Stimulated activated CD8-positive, alpha-beta memory T cell treated with anti-CD3 and anti-CD28 coated beads, Interleukin-4, amount 100 ng/mL, for 24 hours (primary cell): ENCODE measurements around the gene PRCC.

ENCODE experiments used
- DNase-seq: peaks from one replicate; pipeline ENCODE4 v3.0.0-alpha.2; 2020; ENCODE audit warnings: low read depth

Gene PRCC

GRCh38 chr1:156796340-156797097 lies 29.2 kb downstream of the PRCC start:
- DNase-seq, result no peak

DNA sequence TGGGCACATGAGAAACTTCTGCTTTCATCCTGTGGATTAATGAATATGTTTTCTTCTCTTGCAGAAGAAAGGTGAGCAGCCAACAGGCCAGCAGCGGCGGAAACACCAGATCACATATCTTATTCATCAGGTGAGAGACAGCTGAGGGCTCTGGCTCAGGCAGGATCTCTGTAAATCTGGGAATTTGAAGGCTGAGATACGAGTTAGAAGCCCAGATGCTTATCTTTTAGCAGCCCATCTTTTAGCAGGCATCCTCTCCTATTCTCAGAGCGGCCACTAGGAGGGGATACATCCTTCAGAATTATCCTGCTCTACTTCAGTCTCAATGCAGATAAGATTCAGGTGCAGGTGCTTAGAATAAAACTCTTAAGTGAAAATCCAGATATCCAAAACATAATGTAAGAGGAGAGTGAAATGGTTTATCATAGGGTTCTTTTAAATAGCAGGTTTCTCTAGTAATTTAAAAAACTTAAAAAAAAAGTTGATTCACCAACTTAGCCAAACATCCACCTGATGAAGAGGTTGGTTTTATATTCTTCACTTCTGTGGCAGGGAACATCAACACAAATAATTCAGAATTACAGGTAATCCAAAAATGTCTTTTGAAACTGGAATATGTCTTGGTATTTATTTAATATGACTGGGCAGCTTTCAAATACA lies 30.0 kb downstream of the PRCC start:
- DNase-seq, result no peak

DNA sequence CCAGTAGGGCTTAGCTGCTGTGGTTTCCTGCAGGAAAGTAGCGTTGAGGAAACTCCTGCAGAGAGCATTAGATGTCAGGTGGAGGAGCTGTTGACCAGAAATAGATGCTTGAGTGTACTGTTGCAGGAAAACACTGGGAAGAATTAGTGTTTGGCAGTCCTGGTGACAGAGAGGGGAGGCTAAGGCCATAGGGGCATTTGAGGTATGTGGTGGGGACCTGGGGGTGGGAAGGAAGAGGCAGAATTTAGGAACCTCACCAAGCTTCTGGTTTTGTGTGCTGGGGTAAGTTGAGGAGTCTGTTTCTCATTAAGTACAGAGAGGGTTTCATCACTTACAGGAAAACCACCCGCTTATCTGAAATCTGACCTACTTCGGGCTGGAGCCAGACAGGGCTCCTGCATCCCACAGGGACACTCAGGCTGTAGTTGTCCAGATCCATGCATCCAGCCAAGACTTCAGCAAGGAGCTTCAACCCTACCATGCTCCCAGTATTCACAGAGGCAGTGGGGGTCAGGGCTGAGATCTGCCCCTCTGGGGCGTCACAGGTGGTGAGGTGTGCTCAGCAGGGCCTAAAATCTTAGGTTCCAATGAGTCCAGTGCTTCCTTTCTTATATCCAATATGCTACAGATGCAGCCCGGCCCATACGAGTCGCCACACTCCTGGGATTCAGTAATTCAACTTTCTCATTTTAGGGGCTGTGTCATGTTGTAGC lies 34.2 kb downstream of the PRCC start:
- no peak for DNase-seq

DNA sequence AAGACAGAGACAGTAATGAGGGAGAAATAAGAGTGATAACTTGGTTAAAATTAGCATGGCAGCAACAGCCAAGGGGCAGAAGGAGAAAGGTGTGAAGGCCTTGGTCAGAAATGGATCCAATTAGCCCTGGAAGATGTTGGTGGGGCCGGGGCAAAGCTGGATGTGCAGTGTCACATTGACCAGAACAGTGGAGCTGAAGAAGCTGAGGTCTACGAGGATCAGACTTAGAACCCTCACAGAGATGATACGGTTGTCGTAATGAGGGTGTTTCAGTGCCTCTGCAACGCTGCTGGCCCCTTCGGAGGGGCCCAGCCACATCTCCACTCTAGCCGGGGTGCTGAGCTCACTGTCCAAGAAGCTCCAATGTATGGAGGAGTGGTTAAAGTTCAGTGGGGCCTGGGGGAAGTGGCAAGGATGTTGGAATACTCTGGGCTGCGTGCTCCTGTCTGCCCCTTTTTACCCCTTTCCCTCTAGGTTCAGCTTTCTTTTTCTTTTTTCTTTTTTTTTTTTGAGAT lies 35.1 kb downstream of the PRCC start:
- no peak for DNase-seq

DNA sequence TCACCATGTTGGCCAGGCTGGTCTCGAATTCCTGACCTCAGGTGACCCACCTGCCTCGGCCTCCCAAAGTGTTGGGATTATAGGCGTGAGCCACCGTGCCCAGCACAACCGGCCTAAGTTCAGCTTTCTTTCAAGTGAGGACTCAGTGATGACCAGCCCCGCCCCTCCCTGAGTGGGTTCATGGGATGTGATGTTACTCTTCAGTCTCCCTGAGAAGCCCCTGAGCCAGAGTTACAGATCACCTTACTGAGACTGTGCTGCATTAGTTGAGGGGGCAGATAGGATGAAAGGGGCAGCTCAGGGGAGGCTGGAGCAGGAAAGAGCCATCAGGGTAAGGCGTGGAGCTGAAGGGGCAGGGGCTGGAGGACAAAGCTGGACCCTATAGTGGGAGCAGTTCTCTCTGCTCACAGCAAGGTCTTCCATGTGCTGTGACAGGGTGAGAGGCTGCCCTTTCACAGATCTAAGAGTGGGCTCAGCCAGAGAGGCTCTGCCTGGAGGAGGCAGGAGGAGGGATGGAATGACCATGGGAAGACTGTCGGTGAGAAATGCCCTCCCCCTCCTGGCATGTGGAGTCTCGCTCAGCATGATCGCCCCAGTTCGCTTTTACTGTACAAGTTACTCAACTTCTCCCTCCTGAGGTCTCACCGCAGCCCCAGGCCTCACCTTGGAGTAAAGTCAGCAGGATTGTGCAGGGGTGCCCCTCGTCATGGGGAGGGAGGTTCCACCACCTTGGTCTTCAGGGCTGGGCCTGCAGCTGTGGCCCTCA lies 35.9 kb downstream of the PRCC start:
- no peak for DNase-seq

GRCh38 chr1:156804026-156804425 lies 36.7 kb downstream of the PRCC start:
- no peak for DNase-seq

DNA sequence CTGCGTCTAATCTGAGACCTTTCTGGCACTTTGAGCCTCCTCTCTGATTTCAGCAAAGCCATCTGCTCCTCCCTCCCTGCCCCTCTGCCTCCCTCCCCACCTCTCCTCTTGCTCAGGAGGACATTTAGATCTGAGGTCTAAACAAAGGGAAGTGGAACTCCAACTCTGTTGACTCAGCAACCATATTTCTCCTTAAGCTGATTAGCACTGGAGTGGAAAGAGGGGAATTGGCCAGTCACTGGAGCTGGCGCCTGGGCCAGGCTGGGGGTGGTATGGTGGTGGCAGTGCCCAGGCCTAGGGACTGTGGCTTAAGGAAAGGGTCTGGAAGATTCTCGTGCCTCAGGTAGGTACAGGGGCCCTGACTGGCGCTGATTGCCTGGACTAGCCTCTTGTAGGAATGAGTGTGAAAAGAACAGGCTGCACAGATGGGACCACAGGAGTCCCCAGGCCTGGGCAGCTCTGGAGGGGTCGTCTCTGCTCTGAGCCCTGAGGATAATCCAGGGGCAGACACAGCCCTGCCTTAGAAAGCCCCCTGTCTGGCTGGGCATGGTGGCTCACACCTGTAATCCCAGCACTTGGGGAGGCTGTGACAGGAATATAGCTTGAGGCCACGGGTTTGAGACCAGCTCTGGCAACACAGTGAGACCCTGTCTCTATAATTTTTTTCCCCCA lies 37.4 kb downstream of the PRCC start:
- DNase-seq, result no peak

DNA sequence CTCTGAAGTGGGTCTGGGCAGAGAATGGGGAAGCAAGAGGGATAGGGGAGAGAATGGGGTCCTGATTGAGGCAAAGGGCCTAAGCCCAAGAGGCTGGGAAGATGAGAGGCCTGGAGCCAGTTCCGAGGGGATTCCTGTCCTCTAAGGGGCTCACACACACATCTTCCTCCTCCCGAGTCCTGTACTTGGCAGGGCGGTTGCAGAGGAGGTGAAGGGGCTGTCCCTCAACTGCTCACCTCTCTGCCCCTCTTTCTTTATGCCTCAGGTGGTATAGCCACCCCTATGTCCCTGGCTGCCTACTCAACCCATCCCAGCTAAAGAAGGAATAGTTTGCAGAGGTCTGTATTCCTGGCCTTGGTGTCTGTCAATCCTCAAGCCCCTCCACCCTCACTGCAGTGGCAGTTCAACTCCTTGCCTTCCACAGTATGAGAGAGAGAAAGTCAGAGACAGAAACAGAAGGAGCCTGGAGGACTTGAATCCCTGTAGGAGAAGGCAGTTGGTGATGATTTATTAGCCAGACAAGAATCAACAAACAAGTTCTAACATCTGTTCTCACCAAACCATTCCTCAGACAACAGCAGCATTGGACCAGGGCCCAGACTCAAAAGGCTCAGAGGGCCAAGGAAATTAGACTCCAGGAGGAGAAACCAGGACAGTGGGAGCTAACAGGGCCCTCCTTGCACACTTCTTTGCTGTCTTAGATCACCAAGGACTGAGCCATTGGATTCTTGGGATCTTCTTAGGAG lies 38.6 kb downstream of the PRCC start:
- no peak for DNase-seq

GRCh38 chr1:156806512-156807440 lies 39.4 kb downstream of the PRCC start:
- DNase-seq, result no peak

DNA sequence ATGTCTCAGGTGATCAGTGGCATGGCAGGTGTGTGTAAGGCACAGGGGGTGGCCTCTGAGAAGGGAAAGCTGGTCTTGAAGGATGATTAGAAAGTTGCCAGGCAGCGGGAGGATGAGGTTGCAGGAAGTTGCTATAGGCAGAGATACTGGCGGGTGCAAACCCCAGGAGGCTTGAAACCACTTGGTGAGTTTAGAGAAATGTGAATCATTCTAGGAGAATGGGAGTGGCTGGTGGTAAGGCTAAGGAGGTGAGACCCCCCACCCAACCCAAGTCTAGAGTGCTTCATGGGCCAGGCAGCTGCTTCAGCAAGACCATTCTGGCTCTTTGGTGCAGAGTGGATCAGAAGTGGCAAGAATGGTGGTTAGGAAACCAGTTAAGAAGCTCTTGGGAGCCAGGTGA lies 40.3 kb downstream of the PRCC start:
- DNase-seq, result no peak

GRCh38 chr1:156808186-156809030 lies 41.1 kb downstream of the PRCC start:
- DNase-seq, result no peak

DNA sequence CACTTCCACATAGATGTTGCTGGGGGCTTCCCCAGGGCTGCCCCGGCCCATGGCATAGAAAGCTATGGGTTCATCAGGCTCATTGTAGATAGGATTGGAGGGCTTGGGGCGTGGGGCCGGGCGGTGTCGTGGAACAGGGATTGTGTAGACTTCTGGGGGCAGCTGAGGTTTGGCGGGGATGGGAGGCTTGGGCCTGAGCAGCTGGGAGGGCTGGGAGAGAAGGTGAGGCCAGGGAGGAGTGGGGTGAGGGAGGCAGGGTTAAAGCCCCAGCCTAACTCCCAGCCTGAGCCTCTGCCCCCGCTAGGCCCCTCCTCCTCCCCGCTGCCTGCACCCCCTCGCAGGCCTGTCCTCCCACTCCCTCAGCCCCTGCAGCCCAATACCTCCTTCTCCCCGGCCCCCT lies 41.9 kb downstream of the PRCC start:
- no peak for DNase-seq

GRCh38 chr1:156809711-156810366 lies 42.5 kb downstream of the PRCC start:
- no peak for DNase-seq

DNA sequence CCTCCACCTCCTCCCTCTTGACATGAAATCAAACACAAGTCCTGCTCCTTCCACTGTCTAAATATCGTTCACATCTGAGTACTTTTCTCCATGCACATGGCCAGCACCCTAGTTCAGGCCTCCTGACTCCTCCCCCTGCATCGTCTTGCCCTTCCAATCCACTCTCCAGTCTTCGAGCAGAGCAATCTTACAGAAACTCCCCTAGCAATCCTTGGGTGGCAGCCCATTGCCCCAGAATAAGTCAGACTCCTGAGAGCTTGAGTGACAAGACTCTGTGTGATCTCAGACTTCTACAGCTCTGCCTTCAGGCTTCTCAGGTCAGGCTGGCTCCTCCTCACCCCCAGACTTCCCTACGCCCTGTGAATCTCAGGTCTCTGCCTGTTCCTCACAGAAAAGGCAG lies 43.8 kb downstream of the PRCC start:
- DNase-seq, result no peak

GRCh38 chr1:156812293-156812990 lies 45.1 kb downstream of the PRCC start:
- DNase-seq, result no peak

DNA sequence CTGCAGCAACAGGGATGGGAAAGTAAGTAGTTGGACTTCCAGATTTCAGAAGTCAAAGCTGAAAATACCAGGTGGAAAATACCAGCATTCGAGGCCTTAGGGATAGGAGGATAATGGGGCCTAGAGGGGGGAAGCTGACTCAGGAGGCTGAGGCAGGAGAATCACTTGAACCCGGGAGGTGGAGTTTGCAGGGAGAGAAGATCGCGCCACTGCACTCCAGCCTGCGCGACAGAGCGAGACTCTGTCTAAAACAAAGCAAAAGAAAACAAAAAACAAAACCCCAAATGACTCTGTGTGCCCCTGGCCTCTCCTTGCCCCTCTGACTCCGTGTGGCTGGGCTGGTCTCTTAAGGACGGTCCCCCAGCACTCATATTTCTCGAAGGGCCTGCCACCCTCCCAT lies 46.0 kb downstream of the PRCC start:
- no peak for DNase-seq

GRCh38 chr1:156813750-156814570 lies 46.6 kb downstream of the PRCC start:
- DNase-seq, result peak; percentile 65
